ENCODE measurements around the gene EFCAB8.
A peak's percentile ranks its signal among the peaks of the same experiment; 100 is the strongest.
"Not testable (repeated sequence)": the region's sequence is repeated elsewhere in the genome, so short reads cannot be mapped to it uniquely, and the experiment has no call there.

Gene EFCAB8

GRCh38 chr20:32886652-32887051, 27.9 kb downstream of the EFCAB8 start:
- no peak for DNase-seq (ENCODE audit: low read depth)

GRCh38 chr20:32887492-32887891, 28.8 kb downstream of the EFCAB8 start:
- no peak for DNase-seq (ENCODE audit: low read depth)

GRCh38 chr20:32888636-32889035, 29.9 kb downstream of the EFCAB8 start:
- no peak for DNase-seq (ENCODE audit: low read depth)

- DNase-seq (ENCODE audit: low read depth), result no peak
These were observed 30.6 kb downstream of the EFCAB8 start for GRCh38 chr20:32889281-32889680.

- no peak for DNase-seq (ENCODE audit: low read depth)
These were observed 32.8 kb downstream of the EFCAB8 start for GRCh38 chr20:32891491-32891890.

GRCh38 chr20:32891926-32892660, 33.4 kb downstream of the EFCAB8 start:
- DNase-seq (ENCODE audit: low read depth), result no peak

GRCh38 chr20:32893263-32894025, 34.7 kb downstream of the EFCAB8 start:
- no peak for DNase-seq (ENCODE audit: low read depth)

- no peak for DNase-seq (ENCODE audit: low read depth)
These were observed 35.3 kb downstream of the EFCAB8 start for GRCh38 chr20:32894026-32894483.

GRCh38 chr20:32894711-32895355, 36.1 kb downstream of the EFCAB8 start:
- DNase-seq (ENCODE audit: low read depth), result no peak

GRCh38 chr20:32896521-32897280, 38.0 kb downstream of the EFCAB8 start:
- DNase-seq (ENCODE audit: low read depth), result no peak

- DNase-seq (ENCODE audit: low read depth), result no peak
These were observed 40.0 kb downstream of the EFCAB8 start for GRCh38 chr20:32898729-32899128.

GRCh38 chr20:32902456-32903420, 44.0 kb downstream of the EFCAB8 start:
- DNase-seq (ENCODE audit: low read depth), result peak; percentile 53

GRCh38 chr20:32903666-32904175, 45.0 kb downstream of the EFCAB8 start:
- no peak for DNase-seq (ENCODE audit: low read depth)

- DNase-seq (ENCODE audit: low read depth), result not testable (repeated sequence)
These were observed 46.0 kb downstream of the EFCAB8 start for GRCh38 chr20:32904678-32905077.

- no peak for DNase-seq (ENCODE audit: low read depth)
These were observed 47.5 kb downstream of the EFCAB8 start for GRCh38 chr20:32906200-32906599.

GRCh38 chr20:32906871-32907495, 48.3 kb downstream of the EFCAB8 start:
- DNase-seq (ENCODE audit: low read depth), result no peak

GRCh38 chr20:32907886-32908285, 49.2 kb downstream of the EFCAB8 start:
- DNase-seq (ENCODE audit: low read depth), result no peak

GRCh38 chr20:32908334-32909292, 49.9 kb downstream of the EFCAB8 start:
- no peak for DNase-seq (ENCODE audit: low read depth)

- DNase-seq (ENCODE audit: low read depth), result no peak
These were observed 50.7 kb downstream of the EFCAB8 start for GRCh38 chr20:32909451-32909850.
